Measurements from ENCODE around the gene DCDC2B. TPM values are rescaled to one million over a fixed set of nuclear protein-coding genes. Genes with fewer than 3 reads are reported as not detected.
A peak's percentile ranks its signal among the peaks of the same experiment; 100 is the strongest.

The DCDC2B gene
- total RNA-seq, 1 donor from 2014 or later = 3.2 TPM

DNA sequence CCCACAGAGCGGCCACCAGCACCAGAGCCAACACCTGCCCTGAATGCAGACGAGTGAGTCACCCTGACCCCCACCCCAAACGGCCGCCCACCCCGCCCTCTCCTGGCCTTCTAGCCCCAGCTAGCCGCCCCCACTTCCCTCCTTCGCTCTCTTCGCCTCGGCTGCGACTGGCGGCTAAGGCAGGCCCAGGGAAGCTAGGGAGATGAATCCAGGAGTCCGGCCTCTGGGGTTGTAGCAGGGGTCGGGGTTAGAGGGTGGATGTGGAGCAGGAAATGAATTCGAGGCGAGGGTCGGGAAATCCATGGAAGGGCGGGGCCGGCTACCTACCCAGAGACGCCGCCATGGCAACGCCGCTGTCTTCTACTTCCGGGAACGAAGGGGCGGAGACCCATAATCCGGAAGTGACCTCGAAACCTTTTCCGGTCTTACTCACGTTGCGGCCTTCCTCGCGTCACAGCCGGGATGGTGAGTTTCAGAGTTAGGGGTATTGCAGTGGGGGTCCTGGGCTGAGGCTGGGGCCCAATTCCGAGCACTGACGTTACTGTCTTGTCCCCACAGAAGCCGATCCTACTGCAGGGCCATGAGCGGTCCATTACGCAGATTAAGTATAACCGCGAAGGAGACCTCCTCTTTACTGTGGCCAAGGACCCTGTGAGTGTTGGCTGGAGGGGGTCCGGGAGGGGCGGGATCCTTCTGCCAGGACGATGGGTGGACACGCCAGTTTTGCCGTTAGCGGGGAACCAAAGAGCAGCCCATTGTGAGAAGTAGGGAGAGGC, 13.3 kb downstream of the DCDC2B start, which contains the start of the genes EIF3I and TMEM234:
Gene EIF3I (plus strand): TSS at position 428 of the 776 bp plus-strand sequence. CDS start 35 bp downstream, at position 463.
Gene TMEM234 (minus strand): TSS at position 374 of the 776 bp plus-strand sequence. CDS start 31 bp downstream, at position 343.
- H3K4me3 ChIP-seq = peak within 1 kb of the TSS; percentile 92
- H3K36me3 ChIP-seq = peaks cover 45% of the 10 kb centered on the region
- TF ChIP-seq, protein P1, sequence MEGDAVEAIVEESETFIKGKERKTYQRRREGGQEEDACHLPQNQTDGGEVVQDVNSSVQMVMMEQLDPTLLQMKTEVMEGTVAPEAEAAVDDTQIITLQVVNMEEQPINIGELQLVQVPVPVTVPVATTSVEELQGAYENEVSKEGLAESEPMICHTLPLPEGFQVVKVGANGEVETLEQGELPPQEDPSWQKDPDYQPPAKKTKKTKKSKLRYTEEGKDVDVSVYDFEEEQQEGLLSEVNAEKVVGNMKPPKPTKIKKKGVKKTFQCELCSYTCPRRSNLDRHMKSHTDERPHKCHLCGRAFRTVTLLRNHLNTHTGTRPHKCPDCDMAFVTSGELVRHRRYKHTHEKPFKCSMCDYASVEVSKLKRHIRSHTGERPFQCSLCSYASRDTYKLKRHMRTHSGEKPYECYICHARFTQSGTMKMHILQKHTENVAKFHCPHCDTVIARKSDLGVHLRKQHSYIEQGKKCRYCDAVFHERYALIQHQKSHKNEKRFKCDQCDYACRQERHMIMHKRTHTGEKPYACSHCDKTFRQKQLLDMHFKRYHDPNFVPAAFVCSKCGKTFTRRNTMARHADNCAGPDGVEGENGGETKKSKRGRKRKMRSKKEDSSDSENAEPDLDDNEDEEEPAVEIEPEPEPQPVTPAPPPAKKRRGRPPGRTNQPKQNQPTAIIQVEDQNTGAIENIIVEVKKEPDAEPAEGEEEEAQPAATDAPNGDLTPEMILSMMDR (IDR thresholded peaks at IDR 0.05) = no peak
- peaks cover 32% of the 10 kb centered on the region for H3K4me1 ChIP-seq
- no peaks in the 10 kb centered on the region for H3K27me3 ChIP-seq (ENCODE audit: low read depth)
- DNase-seq = peak; percentile 94
- intact Hi-C loops (cut with DNase I) = no loop called here
- no peaks in the 10 kb centered on the region for H3K9me3 ChIP-seq
- peak; percentile 95 to 99 for ATAC-seq
- peak within 1 kb of the TSS; percentile 94 for H3K27ac ChIP-seq

DNA sequence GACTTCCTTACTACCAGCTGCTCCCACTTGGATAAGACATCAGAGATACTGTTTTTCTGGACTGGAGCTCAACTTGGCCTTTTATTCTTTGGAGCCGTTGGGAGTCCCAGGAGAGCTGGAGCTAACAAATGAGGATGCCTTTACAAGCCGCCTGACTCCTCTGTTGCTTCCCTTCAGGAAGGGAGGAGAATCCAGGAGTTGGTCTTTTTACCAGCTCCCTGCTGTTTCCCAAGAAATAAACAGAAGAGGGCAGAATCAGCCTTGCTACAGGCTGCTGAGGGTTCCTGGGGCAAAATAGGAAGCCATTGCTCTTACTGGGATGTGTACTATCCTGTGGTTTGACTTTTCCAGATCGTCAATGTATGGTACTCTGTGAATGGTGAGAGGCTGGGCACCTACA, 14.8 kb downstream of the DCDC2B start:
- H3K36me3 ChIP-seq = peaks cover 53% of the 10 kb centered on the region
- TF ChIP-seq, protein P1 (IDR thresholded peaks at IDR 0.05) = no peak
- ATAC-seq (no peak), DNase-seq (no peak)
- no peaks in the 10 kb centered on the region for H3K27me3 ChIP-seq (ENCODE audit: low read depth)
- H3K4me3 ChIP-seq = peak overlapping the region; percentile 92
- H3K27ac ChIP-seq = peak overlapping the region; percentile 94
- H3K4me1 ChIP-seq = peaks cover 32% of the 10 kb centered on the region
- intact Hi-C loops (cut with DNase I) = no loop called here
- no peaks in the 10 kb centered on the region for H3K9me3 ChIP-seq

DNA sequence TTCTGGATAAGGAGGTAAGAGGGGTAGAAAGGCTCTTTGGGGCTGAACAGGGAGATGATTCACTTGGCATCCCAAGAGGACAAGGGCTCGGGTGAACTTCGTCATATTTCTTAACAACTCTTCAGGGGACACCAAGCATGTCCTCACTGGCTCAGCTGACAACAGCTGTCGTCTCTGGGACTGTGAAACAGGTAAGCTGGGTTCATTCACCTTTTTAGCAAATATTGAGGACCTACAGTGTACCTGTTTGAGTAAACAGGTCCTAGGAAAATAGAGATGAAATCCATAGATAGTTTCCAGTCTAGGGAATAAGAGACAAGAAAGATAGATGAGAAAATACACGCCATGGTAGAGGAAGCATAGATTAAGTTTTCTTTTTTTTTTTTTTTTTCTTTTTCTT, 15.4 kb downstream of the DCDC2B start:
- no peak overlapping the region for H3K27ac ChIP-seq
- no peak overlapping the region for H3K4me3 ChIP-seq
- H3K36me3 ChIP-seq = peaks cover 58% of the 10 kb centered on the region

DNA sequence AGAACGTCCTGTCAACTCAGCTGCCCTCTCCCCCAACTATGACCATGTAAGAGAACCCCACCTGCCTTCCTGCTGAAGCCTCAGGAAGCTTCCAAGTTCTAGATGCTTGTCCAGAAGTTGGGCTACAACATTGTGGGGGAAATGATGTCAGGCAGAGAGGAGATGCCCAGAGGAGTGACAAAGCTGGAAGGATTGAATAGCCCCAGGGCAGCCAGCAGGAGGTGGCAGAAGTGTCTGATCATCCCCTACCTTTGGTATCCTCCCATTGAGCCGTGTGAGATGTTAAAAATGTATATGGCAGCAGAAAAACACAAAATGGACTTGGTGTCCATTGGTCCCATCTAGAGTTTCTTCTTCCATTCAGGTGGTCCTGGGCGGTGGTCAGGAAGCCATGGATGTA, 19.9 kb downstream of the DCDC2B start:
- DNase-seq (no peak), ATAC-seq (no peak)
- H3K36me3 ChIP-seq = peaks cover 97% of the 10 kb centered on the region
- H3K4me1 ChIP-seq = peaks cover 8% of the 10 kb centered on the region
- intact Hi-C loops (cut with DNase I) = no loop called here
- H3K27ac ChIP-seq = no peak overlapping the region
- no peaks in the 10 kb centered on the region for H3K9me3 ChIP-seq
- no peak overlapping the region for H3K4me3 ChIP-seq
- H3K27me3 ChIP-seq (ENCODE audit: low read depth) = no peaks in the 10 kb centered on the region
- TF ChIP-seq, protein P1 (IDR thresholded peaks at IDR 0.05) = no peak

More for the DNA sequence above, 15.4 kb downstream of the DCDC2B start:
- Histone ChIP-seq H3K4me1 (peaks cover 32% of the 10 kb centered on the region), H3K9me3 (no peaks in the 10 kb centered on the region), H3K27me3 (ENCODE audit: low read depth) (no peaks in the 10 kb centered on the region)
- TF ChIP-seq, protein P1 (IDR thresholded peaks at IDR 0.05) = no peak
- ATAC-seq (no peak), DNase-seq (no peak)
- intact Hi-C loops (cut with DNase I) = no loop called here

DNA sequence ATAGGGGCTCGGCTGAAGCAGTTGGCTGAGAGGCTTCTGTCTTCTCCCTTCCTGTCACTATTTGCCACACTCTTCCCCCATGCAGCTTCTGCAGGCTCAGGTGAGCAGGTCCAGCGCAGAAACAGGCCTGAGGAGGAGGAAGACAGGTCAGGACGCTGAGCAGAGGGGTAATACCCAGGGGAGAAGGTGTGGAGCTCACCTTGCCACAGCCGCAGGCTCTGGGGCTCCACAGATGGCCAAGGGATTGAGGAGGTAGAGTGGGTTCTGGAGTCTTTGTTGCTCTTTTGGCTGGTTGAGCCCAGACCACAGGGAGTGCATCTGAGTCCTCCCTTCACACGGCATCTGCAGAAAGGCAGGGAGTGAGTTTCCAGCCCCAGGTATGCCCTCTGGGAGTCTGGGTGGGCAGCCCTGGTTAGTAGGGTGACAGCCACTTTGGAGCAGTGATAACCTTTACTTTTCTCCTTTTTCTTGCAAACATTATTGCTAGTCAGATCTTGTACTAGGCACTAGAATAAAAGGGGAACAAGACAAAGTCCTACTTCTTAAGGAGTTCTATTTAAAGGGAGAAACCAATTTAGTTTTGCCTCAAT, 23.0 kb downstream of the DCDC2B start:
- no peak overlapping the region for H3K27ac ChIP-seq
- H3K36me3 ChIP-seq = peaks cover 77% of the 10 kb centered on the region
- intact Hi-C loops (cut with DNase I) = no loop called here
- H3K9me3 ChIP-seq = no peaks in the 10 kb centered on the region
- ATAC-seq = no peak
- no peak for DNase-seq
- H3K4me3 ChIP-seq = no peak overlapping the region
- no peaks in the 10 kb centered on the region for H3K4me1 ChIP-seq
- TF ChIP-seq, protein P1 (IDR thresholded peaks at IDR 0.05) = no peak
- no peaks in the 10 kb centered on the region for H3K27me3 ChIP-seq (ENCODE audit: low read depth)

All from lower lobe of right lung (tissue), 2 donors.